Measurements from ENCODE around the gene PPM1L.

The PPM1L gene

DNA sequence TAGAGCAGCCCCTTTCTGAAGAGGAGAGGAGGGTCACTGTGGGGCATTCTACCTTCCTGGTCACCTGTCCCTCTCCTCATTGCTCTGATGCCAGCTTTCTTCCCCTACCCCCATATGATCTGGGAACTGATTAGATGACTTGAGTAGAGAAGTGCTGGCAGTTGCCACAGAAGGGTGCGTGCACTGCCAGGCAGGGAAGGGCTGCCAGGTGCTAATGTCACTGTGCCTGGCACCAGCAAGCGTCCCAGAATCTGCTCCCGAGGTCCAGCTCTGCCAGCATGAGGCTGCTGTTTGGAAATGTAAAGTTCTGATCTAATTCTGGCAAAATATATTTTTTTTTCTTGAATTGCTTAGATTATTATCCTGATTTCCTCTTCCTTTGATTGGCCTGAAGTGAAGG, 52.8 kb downstream of the PPM1L start:
- Histone ChIP-seq H3F3A (ENCODE audit: insufficient read depth, low read length) (no peaks in the 10 kb centered on the region), H2AFZ (ENCODE audit: low read length) (no peak overlapping the region), H3K79me2 (ENCODE audit: low read length) (no peaks in the 10 kb centered on the region), H3K9ac (ENCODE audit: low read length) (no peak overlapping the region), H3K9me2 (replicated peaks; ENCODE audit: insufficient read depth, low read length) (no peaks in the 10 kb centered on the region), H3K4me3 (ENCODE audit: low read length) (no peak overlapping the region), H3K9me3 (replicated peaks; ENCODE audit: insufficient read depth, low read length) (no peaks in the 10 kb centered on the region), H3K4me2 (ENCODE audit: low read depth, low read length) (no peak overlapping the region), H3K36me3 (replicated peaks; ENCODE audit: insufficient read depth, low read length) (no peaks in the 10 kb centered on the region), H3K27ac (ENCODE audit: low read length) (no peak overlapping the region), H4K20me1 (ENCODE audit: insufficient read depth, low read length) (no peaks in the 10 kb centered on the region), H3K27me3 (replicated peaks; ENCODE audit: insufficient read depth, low read length) (no peaks in the 10 kb centered on the region), H3K4me1 (ENCODE audit: low read length) (no peaks in the 10 kb centered on the region)
- TF ChIP-seq, protein P1, sequence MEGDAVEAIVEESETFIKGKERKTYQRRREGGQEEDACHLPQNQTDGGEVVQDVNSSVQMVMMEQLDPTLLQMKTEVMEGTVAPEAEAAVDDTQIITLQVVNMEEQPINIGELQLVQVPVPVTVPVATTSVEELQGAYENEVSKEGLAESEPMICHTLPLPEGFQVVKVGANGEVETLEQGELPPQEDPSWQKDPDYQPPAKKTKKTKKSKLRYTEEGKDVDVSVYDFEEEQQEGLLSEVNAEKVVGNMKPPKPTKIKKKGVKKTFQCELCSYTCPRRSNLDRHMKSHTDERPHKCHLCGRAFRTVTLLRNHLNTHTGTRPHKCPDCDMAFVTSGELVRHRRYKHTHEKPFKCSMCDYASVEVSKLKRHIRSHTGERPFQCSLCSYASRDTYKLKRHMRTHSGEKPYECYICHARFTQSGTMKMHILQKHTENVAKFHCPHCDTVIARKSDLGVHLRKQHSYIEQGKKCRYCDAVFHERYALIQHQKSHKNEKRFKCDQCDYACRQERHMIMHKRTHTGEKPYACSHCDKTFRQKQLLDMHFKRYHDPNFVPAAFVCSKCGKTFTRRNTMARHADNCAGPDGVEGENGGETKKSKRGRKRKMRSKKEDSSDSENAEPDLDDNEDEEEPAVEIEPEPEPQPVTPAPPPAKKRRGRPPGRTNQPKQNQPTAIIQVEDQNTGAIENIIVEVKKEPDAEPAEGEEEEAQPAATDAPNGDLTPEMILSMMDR (IDR thresholded peaks at IDR 0.05; ENCODE audit: low read length): no peak
- TF ChIP-seq EZH2 (optimal IDR thresholded peaks at IDR 0.05; ENCODE audit: low read depth, low read length) (no peak), EZH2phosphoT487 (IDR thresholded peaks at IDR 0.05; ENCODE audit: low read length) (no peak)
- no peak for DNase-seq

DNA sequence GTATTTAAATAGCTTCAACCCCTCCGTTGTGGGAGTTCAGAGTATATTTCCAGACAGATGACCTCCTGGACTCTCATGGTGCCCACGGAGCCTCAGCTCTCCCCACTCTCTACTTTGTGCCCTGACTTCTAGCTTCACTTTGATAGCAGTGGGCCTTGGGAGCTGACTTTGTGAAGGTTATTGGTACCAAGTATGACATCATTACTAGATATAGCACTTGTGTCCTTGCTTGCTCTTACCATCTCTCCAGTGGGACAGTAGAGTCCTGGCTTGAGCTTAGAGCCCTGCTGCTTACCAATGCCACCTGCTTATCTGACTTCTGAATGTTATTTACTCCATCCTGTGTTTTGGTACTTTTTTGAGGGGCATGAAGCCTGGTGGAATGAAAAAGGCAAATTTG, 53.4 kb downstream of the PPM1L start:
- no peaks in the 10 kb centered on the region for H3K27me3 ChIP-seq (replicated peaks; ENCODE audit: insufficient read depth, low read length)
- TF ChIP-seq EZH2 (optimal IDR thresholded peaks at IDR 0.05; ENCODE audit: low read depth, low read length): no peak
- TF ChIP-seq, protein P1 (IDR thresholded peaks at IDR 0.05; ENCODE audit: low read length): no peak
- no peak for TF ChIP-seq EZH2phosphoT487 (IDR thresholded peaks at IDR 0.05; ENCODE audit: low read length)
- no peaks in the 10 kb centered on the region for H3K79me2 ChIP-seq (ENCODE audit: low read length)
- no peak overlapping the region for H3K9ac ChIP-seq (ENCODE audit: low read length)
- no peak overlapping the region for H3K27ac ChIP-seq (ENCODE audit: low read length)
- no peaks in the 10 kb centered on the region for H3K36me3 ChIP-seq (replicated peaks; ENCODE audit: insufficient read depth, low read length)
- no peaks in the 10 kb centered on the region for H3K4me1 ChIP-seq (ENCODE audit: low read length)
- H3F3A ChIP-seq (ENCODE audit: insufficient read depth, low read length): no peaks in the 10 kb centered on the region
- no peak overlapping the region for H3K4me2 ChIP-seq (ENCODE audit: low read depth, low read length)
- no peak overlapping the region for H3K4me3 ChIP-seq (ENCODE audit: low read length)
- DNase-seq: no peak
- H3K9me3 ChIP-seq (replicated peaks; ENCODE audit: insufficient read depth, low read length): no peaks in the 10 kb centered on the region
- no peaks in the 10 kb centered on the region for H3K9me2 ChIP-seq (replicated peaks; ENCODE audit: insufficient read depth, low read length)
- no peaks in the 10 kb centered on the region for H4K20me1 ChIP-seq (ENCODE audit: insufficient read depth, low read length)
- no peak overlapping the region for H2AFZ ChIP-seq (ENCODE audit: low read length)

DNA sequence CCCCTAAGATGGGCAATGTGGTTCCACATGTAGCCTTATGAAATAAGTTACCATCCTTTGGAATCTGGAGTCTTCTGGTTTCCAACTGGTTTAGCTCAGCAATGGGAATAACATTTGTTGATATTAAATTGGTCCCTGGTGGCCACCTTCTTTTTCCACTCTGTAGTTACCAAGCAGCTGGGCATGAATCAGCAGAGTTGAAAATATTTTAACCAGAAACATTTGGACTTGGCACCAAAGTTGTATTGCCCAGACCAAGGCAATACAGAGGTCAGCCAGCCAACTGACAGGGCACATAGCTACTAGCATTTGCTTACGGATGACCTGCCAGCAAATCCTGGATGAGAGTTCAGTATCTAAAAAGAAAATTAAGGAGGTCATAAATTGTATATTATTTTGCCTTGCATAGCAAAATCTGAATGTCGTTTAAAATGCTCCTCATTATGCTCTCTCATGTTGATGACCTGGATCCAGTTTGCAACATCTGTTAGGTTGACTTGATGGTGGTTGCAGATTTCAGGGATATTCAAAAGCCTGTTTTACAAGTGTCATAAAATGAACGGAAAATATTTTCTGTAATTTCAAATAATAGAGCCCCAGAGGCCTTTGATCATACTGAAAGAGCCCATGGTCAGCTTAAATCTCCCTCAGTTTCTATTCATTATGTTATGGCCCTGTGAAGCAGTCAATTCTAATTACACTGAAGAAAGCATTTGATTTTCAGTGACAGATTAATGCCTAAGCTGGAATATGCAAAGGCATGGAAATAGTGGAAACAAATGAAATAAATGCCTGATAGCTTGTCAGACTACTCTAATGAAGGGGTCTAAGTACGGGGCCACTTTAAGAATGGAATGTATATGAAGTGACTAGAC, 54.6 kb downstream of the PPM1L start:
- H3K4me1 ChIP-seq (ENCODE audit: low read length): no peaks in the 10 kb centered on the region

More for the DNA sequence above, 54.6 kb downstream of the PPM1L start:
- Histone ChIP-seq H3K27ac (ENCODE audit: low read length) (no peak overlapping the region), H3F3A (ENCODE audit: insufficient read depth, low read length) (no peaks in the 10 kb centered on the region), H3K9me2 (replicated peaks; ENCODE audit: insufficient read depth, low read length) (no peaks in the 10 kb centered on the region), H3K27me3 (replicated peaks; ENCODE audit: insufficient read depth, low read length) (no peaks in the 10 kb centered on the region), H3K4me2 (ENCODE audit: low read depth, low read length) (no peak overlapping the region), H4K20me1 (ENCODE audit: insufficient read depth, low read length) (no peaks in the 10 kb centered on the region), H2AFZ (ENCODE audit: low read length) (no peak overlapping the region), H3K9me3 (replicated peaks; ENCODE audit: insufficient read depth, low read length) (no peaks in the 10 kb centered on the region), H3K36me3 (replicated peaks; ENCODE audit: insufficient read depth, low read length) (no peaks in the 10 kb centered on the region), H3K79me2 (ENCODE audit: low read length) (no peaks in the 10 kb centered on the region), H3K9ac (ENCODE audit: low read length) (no peak overlapping the region), H3K4me3 (ENCODE audit: low read length) (no peak overlapping the region)
- no peak for DNase-seq
- TF ChIP-seq, protein P1 (IDR thresholded peaks at IDR 0.05; ENCODE audit: low read length): no peak
- TF ChIP-seq EZH2 (optimal IDR thresholded peaks at IDR 0.05; ENCODE audit: low read depth, low read length) (no peak), EZH2phosphoT487 (IDR thresholded peaks at IDR 0.05; ENCODE audit: low read length) (no peak)
